ENCODE measurements around the gene FXYD7.
"Not testable (repeated sequence)": the region's sequence is repeated elsewhere in the genome, so short reads cannot be mapped to it uniquely, and the experiment has no call there.

The FXYD7 gene

GRCh38 chr19:35146746-35147459 is 3.8 kb downstream of the FXYD7 start:
- no peak for DNase-seq (ENCODE audit: extremely low read depth, low read depth)
- no peak overlapping the region for H3K4me3 ChIP-seq (replicated peaks; ENCODE audit: low read depth, low read length)
- TF ChIP-seq CTCF (IDR thresholded peaks at IDR 0.05; ENCODE audit: low read depth, low read length, missing control alignments) = no peak

GRCh38 chr19:35149463-35149862 is 6.4 kb downstream of the FXYD7 start:
- DNase-seq (ENCODE audit: extremely low read depth, low read depth) = no peak
- no peak overlapping the region for H3K4me3 ChIP-seq (replicated peaks; ENCODE audit: low read depth, low read length)
- TF ChIP-seq CTCF (IDR thresholded peaks at IDR 0.05; ENCODE audit: low read depth, low read length, missing control alignments) = no peak

GRCh38 chr19:35150445-35150844 is 7.4 kb downstream of the FXYD7 start:
- no peak for TF ChIP-seq CTCF (IDR thresholded peaks at IDR 0.05; ENCODE audit: low read depth, low read length, missing control alignments)
- DNase-seq (ENCODE audit: extremely low read depth, low read depth) = no peak
- no peak overlapping the region for H3K4me3 ChIP-seq (replicated peaks; ENCODE audit: low read depth, low read length)

GRCh38 chr19:35151273-35152065 is 8.4 kb downstream of the FXYD7 start:
- no peak overlapping the region for H3K4me3 ChIP-seq (replicated peaks; ENCODE audit: low read depth, low read length)
- TF ChIP-seq CTCF (IDR thresholded peaks at IDR 0.05; ENCODE audit: low read depth, low read length, missing control alignments) = no peak
- DNase-seq (ENCODE audit: extremely low read depth, low read depth) = no peak

GRCh38 chr19:35153129-35153522 is 10.1 kb downstream of the FXYD7 start:
- not testable (repeated sequence) for H3K4me3 ChIP-seq (replicated peaks; ENCODE audit: low read depth, low read length); DNase-seq (ENCODE audit: extremely low read depth, low read depth)

- peak overlapping the region; percentile 83 for H3K4me3 ChIP-seq (replicated peaks; ENCODE audit: low read depth, low read length)
- TF ChIP-seq CTCF (IDR thresholded peaks at IDR 0.05; ENCODE audit: low read depth, low read length, missing control alignments) = peak; percentile 63
- DNase-seq (ENCODE audit: extremely low read depth, low read depth) = no peak
Measured at GRCh38 chr19:35153701-35154524, 10.9 kb downstream of the FXYD7 start.

Measured in HFF-Myc (cell line).